A549 treated with RU486 at 1 μM for 4 hours (cell line): ENCODE measurements around the gene SPTBN2. TPM values are rescaled to one million over a fixed set of nuclear protein-coding genes. Genes with fewer than 3 reads are reported as not detected.

ENCODE experiments used
- total RNA-seq: library from RNA; stranded (reverse); fragments of 200-300 nt; extraction: Qiagen RNA extraction; gene quantifications from 5 replicates; pipeline ENCODE4 v1.2.3, GENCODE V29; 2022; ENCODE audit warnings: low read depth

SPTBN2 gene
- 8.0 to 12.0 TPM (median 11.0 TPM) in 5 replicates for total RNA-seq

GRCh38 chr11:66728693-66729385, at the start of gene SPTBN2:
TSS of gene SPTBN2 (minus strand) at chr11:66729216. CDS start at chr11:66721240, 7,976 bp downstream.

GRCh38 chr11:66677599-66678375, 51.2 kb downstream of the SPTBN2 start, which contains the start of gene RBM4B:
TSS of gene RBM4B (minus strand) at chr11:66677887. CDS start at chr11:66677079, 808 bp downstream.

GRCh38 chr11:66638177-66639065, 90.6 kb downstream of the SPTBN2 start, which contains the start of gene RBM4:
TSS of gene RBM4 (plus strand) at chr11:66638703. CDS start at chr11:66639712, 1,009 bp downstream.

Other genes with a start within 250 kb of the SPTBN2 start
- 48.5 to 54.5 TPM (median 51.5 TPM) in 5 replicates for gene DPP3, start 248.8 kb downstream of the SPTBN2 start, total RNA-seq
- gene BBS1, start 218.6 kb downstream of the SPTBN2 start, total RNA-seq = 8.5 to 11.3 TPM (median 9.7 TPM) in 5 replicates
- gene ZDHHC24, start 183.2 kb downstream of the SPTBN2 start, total RNA-seq = 8.9 to 15.3 TPM (median 13.1 TPM) in 5 replicates
- 0.06 TPM in 1 of 5 replicates, not detected in the others for gene ACTN3, start 182.3 kb downstream of the SPTBN2 start, total RNA-seq
- 31.1 to 41.6 TPM (median 32.4 TPM) in 5 replicates for gene CTSF, start 160.6 kb downstream of the SPTBN2 start, total RNA-seq
- gene CCDC87, start 136.2 kb downstream of the SPTBN2 start, total RNA-seq = 0.53 to 0.80 TPM (median 0.64 TPM) in 5 replicates
- gene CCS, start 136.0 kb downstream of the SPTBN2 start, total RNA-seq = 24.8 to 30.2 TPM (median 26.8 TPM) in 5 replicates
- 59.1 to 79.8 TPM (median 70.3 TPM) in 5 replicates for gene RBM14, start 112.6 kb downstream of the SPTBN2 start, total RNA-seq
- 133 to 148 TPM (median 141 TPM) in 5 replicates for gene RBM4, start 90.5 kb downstream of the SPTBN2 start, total RNA-seq
- gene RBM4B, start 51.3 kb downstream of the SPTBN2 start, total RNA-seq = 19.2 to 21.8 TPM (median 21.7 TPM) in 5 replicates
- gene RCE1, start 114.2 kb upstream of the SPTBN2 start, total RNA-seq = 29.9 to 52.3 TPM (median 49.0 TPM) in 5 replicates
- 61.5 to 101 TPM (median 79.8 TPM) in 5 replicates for gene LRFN4, start 127.8 kb upstream of the SPTBN2 start, total RNA-seq
- 25.6 to 38.7 TPM (median 29.9 TPM) in 5 replicates for gene PC, start 229.2 kb upstream of the SPTBN2 start, total RNA-seq
- gene C11orf86, start 246.1 kb upstream of the SPTBN2 start, total RNA-seq = 42.4 to 85.7 TPM (median 60.2 TPM) in 5 replicates